ENCODE results near the gene GPS1. TPM values are rescaled to one million over a fixed set of nuclear protein-coding genes. Genes with fewer than 3 reads are reported as not detected.

GPS1 gene
- total and polyA plus RNA-seq, 2 experiments from 2014 or later = 101 to 160 TPM

GRCh38 chr17:82049106-82049505 is 2.6 kb upstream of the GPS1 start:
- peaks cover 3% of the 10 kb centered on the region for H4K20me1 ChIP-seq (ENCODE audit: insufficient read depth, poor library complexity, severe bottlenecking)

GRCh38 chr17:82049521-82049971 is 2.2 kb upstream of the GPS1 start:
- Histone ChIP-seq H2AFZ (no peak overlapping the region), H3K27me3 (no peaks in the 10 kb centered on the region), H3K9me2 (replicated peaks; ENCODE audit: insufficient read depth) (no peaks in the 10 kb centered on the region), H3K4me1 (ENCODE audit: insufficient read depth) (peaks cover 17% of the 10 kb centered on the region), H3K9me3 (ENCODE audit: low read depth) (no peaks in the 10 kb centered on the region), H3K4me2 (peak overlapping the region; percentile 98), H3K36me3 (replicated peaks; ENCODE audit: insufficient read depth, low read depth) (no peaks in the 10 kb centered on the region), H3K27ac (no peak overlapping the region), H3K79me2 (peaks cover 28% of the 10 kb centered on the region), H4K20me1 (ENCODE audit: insufficient read depth, poor library complexity, severe bottlenecking) (peaks cover 3% of the 10 kb centered on the region), H3K4me3 (no peak overlapping the region)
- no peak for TF ChIP-seq EZH2 (IDR thresholded peaks at IDR 0.05; ENCODE audit: borderline replicate concordance)
- no peak for TF ChIP-seq CTCF (IDR thresholded peaks at IDR 0.05; ENCODE audit: poor library complexity)
- no peak for TF ChIP-seq EZH2phosphoT487 (IDR thresholded peaks at IDR 0.05; ENCODE audit: low read depth, severe bottlenecking, unreplicated experiment)
- WGBS (ENCODE audit: low lambda C conversion rate, missing lambda C conversion rate) = 95% methylated on average over 12 of the region's 16 CpGs
- DNase-seq (ENCODE audit: low spot score) = no peak

More at GRCh38 chr17:82049106-82049505, 2.6 kb upstream of the GPS1 start:
- H3K27ac ChIP-seq = no peak overlapping the region
- no peaks in the 10 kb centered on the region for H3K36me3 ChIP-seq (replicated peaks; ENCODE audit: insufficient read depth, low read depth)
- no peak overlapping the region for H3K4me2 ChIP-seq
- no peak for DNase-seq (ENCODE audit: low spot score)
- H3K4me3 ChIP-seq = no peak overlapping the region
- H3K27me3 ChIP-seq = no peaks in the 10 kb centered on the region
- H3K79me2 ChIP-seq = peaks cover 28% of the 10 kb centered on the region
- 92% methylated on average over 6 of the region's 8 CpGs for WGBS (ENCODE audit: low lambda C conversion rate, missing lambda C conversion rate)
- H2AFZ ChIP-seq = no peak overlapping the region
- TF ChIP-seq EZH2 (IDR thresholded peaks at IDR 0.05; ENCODE audit: borderline replicate concordance) (no peak), EZH2phosphoT487 (IDR thresholded peaks at IDR 0.05; ENCODE audit: low read depth, severe bottlenecking, unreplicated experiment) (no peak), CTCF (IDR thresholded peaks at IDR 0.05; ENCODE audit: poor library complexity) (no peak)
- H3K9me2 ChIP-seq (replicated peaks; ENCODE audit: insufficient read depth) = no peaks in the 10 kb centered on the region
- H3K4me1 ChIP-seq (ENCODE audit: insufficient read depth) = peaks cover 17% of the 10 kb centered on the region
- H3K9me3 ChIP-seq (ENCODE audit: low read depth) = no peaks in the 10 kb centered on the region

DNA sequence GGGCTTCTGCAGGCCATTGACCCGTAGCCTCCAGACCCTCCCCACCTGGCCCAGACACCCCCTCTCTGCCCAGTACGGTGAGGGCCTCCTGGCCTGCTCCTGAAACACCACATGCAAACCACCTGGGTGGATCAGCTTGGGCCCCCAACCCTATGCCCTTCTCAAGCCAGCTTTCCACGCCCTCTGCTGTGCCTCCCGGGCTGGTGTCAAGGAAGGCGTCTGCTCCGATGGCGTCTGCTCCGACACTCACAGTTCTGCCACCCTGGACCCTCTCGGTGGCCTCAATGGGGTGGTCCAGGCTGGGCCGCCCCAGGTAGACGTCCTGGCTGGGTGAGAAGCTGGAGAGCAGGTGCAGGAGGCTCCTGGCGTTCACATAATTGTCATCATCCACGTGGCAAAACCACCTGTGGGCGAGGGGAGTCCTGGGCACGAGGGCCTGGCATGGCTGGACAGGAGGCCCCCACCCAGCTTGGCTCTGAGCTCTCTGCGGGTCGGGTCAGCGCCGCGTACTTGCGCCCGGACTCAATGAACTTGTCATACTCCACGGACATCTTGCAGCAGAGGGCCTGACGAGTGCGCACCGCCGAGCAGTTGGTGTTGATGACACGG is 1.4 kb upstream of the GPS1 start:
- no peaks in the 10 kb centered on the region for H3K27me3 ChIP-seq
- WGBS (ENCODE audit: low lambda C conversion rate, missing lambda C conversion rate) = 95% methylated on average over 28 of the region's 28 CpGs
- no peak overlapping the region for H2AFZ ChIP-seq
- no peaks in the 10 kb centered on the region for H3K9me2 ChIP-seq (replicated peaks; ENCODE audit: insufficient read depth)
- H3K4me2 ChIP-seq = peak overlapping the region; percentile 98
- TF ChIP-seq EZH2phosphoT487 (IDR thresholded peaks at IDR 0.05; ENCODE audit: low read depth, severe bottlenecking, unreplicated experiment) (no peak), EZH2 (IDR thresholded peaks at IDR 0.05; ENCODE audit: borderline replicate concordance) (no peak), CTCF (IDR thresholded peaks at IDR 0.05; ENCODE audit: poor library complexity) (no peak)
- H3K27ac ChIP-seq = no peak overlapping the region
- no peaks in the 10 kb centered on the region for H3K9me3 ChIP-seq (ENCODE audit: low read depth)
- no peaks in the 10 kb centered on the region for H3K36me3 ChIP-seq (replicated peaks; ENCODE audit: insufficient read depth, low read depth)
- H3K4me3 ChIP-seq = peak overlapping the region; percentile 83
- H4K20me1 ChIP-seq (ENCODE audit: insufficient read depth, poor library complexity, severe bottlenecking) = peaks cover 3% of the 10 kb centered on the region
- peaks cover 28% of the 10 kb centered on the region for H3K79me2 ChIP-seq
- no peak for DNase-seq (ENCODE audit: low spot score)
- peaks cover 17% of the 10 kb centered on the region for H3K4me1 ChIP-seq (ENCODE audit: insufficient read depth)
